Measurements from ENCODE around the gene TRAT1. TPM values are rescaled to one million over a fixed set of nuclear protein-coding genes. Genes with fewer than 3 reads are reported as not detected.

TRAT1 gene
- total and polyA plus RNA-seq, 2 donors (not counting 3 experiments of a cell fraction or from before 2014, with no cell fraction given): not detected

- H3K4me3 ChIP-seq (replicated peaks in 1 of 3; ENCODE audit: insufficient read depth in 1 of 3, low read depth in 1 of 3, low read length in 3 of 3): no peak overlapping the region
- H3K79me2 ChIP-seq (ENCODE audit: control insufficient read depth, insufficient read depth, low read length): no peaks in the 10 kb centered on the region
- H3K36me3 ChIP-seq (ENCODE audit: control insufficient read depth in 2 of 2, extremely low read depth in 1 of 2, insufficient read depth in 2 of 2, low read length in 2 of 2): no peaks in the 10 kb centered on the region
- no peaks in the 10 kb centered on the region for H4K20me1 ChIP-seq (replicated peaks; ENCODE audit: control insufficient read depth, extremely low read depth, insufficient read depth, low read length)
- no peak overlapping the region for H3K9ac ChIP-seq (replicated peaks; ENCODE audit: extremely low read depth, insufficient read depth, low read length)
- no peaks in the 10 kb centered on the region for H3K9me3 ChIP-seq (replicated peaks; ENCODE audit: control insufficient read depth, insufficient read depth, low read length)
- no peaks in the 10 kb centered on the region for H3K9me1 ChIP-seq (replicated peaks; ENCODE audit: control insufficient read depth, extremely low read depth, insufficient read depth, low read length)
- FAIRE-seq (no peak), DNase-seq (ENCODE audit: low read depth, low spot score) (no peak)
- no peak overlapping the region for H2AFZ ChIP-seq (ENCODE audit: low read depth, low read length)
- intact Hi-C loops (cut with micrococcal nuclease): no loop called here
- dilution Hi-C loops (cut with MboI; ENCODE audit: extremely low pct_ligation_motif_present, low sequenced_read_pairs): no loop called here
- TF ChIP-seq CTCF (IDR thresholded peaks at IDR 0.05; ENCODE audit: extremely low read depth in 1 of 2, insufficient read depth in 1 of 2, low read depth in 1 of 2, low read length in 2 of 2): no peak
- no peak for TF ChIP-seq POLR2A (IDR thresholded peaks at IDR 0.05; ENCODE audit: low read depth, low read length)
- no peak for TF ChIP-seq JUN (IDR thresholded peaks at IDR 0.05; ENCODE audit: borderline replicate concordance, insufficient read depth, insufficient read length, low read depth)
- no peaks in the 10 kb centered on the region for H3K4me1 ChIP-seq (ENCODE audit: control insufficient read depth, extremely low read depth, insufficient read depth, low read length)
- no peak overlapping the region for H3K27ac ChIP-seq (ENCODE audit: insufficient read depth, low read depth, low read length)
- no peaks in the 10 kb centered on the region for H3K27me3 ChIP-seq (ENCODE audit: control insufficient read depth in 2 of 2, insufficient read depth in 2 of 2, low read length in 2 of 2)
- ChIA-PET POLR2A (no interaction called here), CTCF (no interaction called here)
- BruUV-seq (replicated peaks): no TSS peak
- H3K4me2 ChIP-seq (ENCODE audit: insufficient read depth, low read length): no peak overlapping the region
These were observed 4.0 kb downstream of the TRAT1 start for GRCh38 chr3:108826309-108827187.

GRCh38 chr3:108830381-108830780 is 7.8 kb downstream of the TRAT1 start:
- Histone ChIP-seq H3K79me2 (ENCODE audit: control insufficient read depth, insufficient read depth, low read length) (no peaks in the 10 kb centered on the region), H3K36me3 (ENCODE audit: control insufficient read depth in 2 of 2, extremely low read depth in 1 of 2, insufficient read depth in 2 of 2, low read length in 2 of 2) (no peaks in the 10 kb centered on the region), H2AFZ (ENCODE audit: low read depth, low read length) (no peak overlapping the region), H3K9me3 (replicated peaks; ENCODE audit: control insufficient read depth, insufficient read depth, low read length) (no peaks in the 10 kb centered on the region), H3K4me2 (ENCODE audit: insufficient read depth, low read length) (no peak overlapping the region), H3K9me1 (replicated peaks; ENCODE audit: control insufficient read depth, extremely low read depth, insufficient read depth, low read length) (no peaks in the 10 kb centered on the region), H4K20me1 (replicated peaks; ENCODE audit: control insufficient read depth, extremely low read depth, insufficient read depth, low read length) (peaks cover 2% of the 10 kb centered on the region), H3K4me3 (replicated peaks in 1 of 3; ENCODE audit: insufficient read depth in 1 of 3, low read depth in 1 of 3, low read length in 3 of 3) (no peak overlapping the region), H3K9ac (replicated peaks; ENCODE audit: extremely low read depth, insufficient read depth, low read length) (no peak overlapping the region), H3K27ac (ENCODE audit: insufficient read depth, low read depth, low read length) (no peak overlapping the region), H3K27me3 (ENCODE audit: control insufficient read depth in 2 of 2, insufficient read depth in 2 of 2, low read length in 2 of 2) (no peaks in the 10 kb centered on the region), H3K4me1 (ENCODE audit: control insufficient read depth, extremely low read depth, insufficient read depth, low read length) (no peaks in the 10 kb centered on the region)
- CTCF ChIA-PET: no interaction called here
- DNase-seq (ENCODE audit: low read depth, low spot score) (no peak), FAIRE-seq (no peak)
- POLR2A ChIA-PET: no interaction called here
- TF ChIP-seq FOS (IDR thresholded peaks at IDR 0.05; ENCODE audit: borderline replicate concordance, insufficient read depth, low read length) (no peak), POLR2A (IDR thresholded peaks at IDR 0.05; ENCODE audit: low read depth, low read length) (no peak), GATA2 (IDR thresholded peaks at IDR 0.05; ENCODE audit: insufficient read depth, insufficient read length, low read depth, low read length) (no peak), MAX (IDR thresholded peaks at IDR 0.05; ENCODE audit: insufficient read depth, insufficient read length) (no peak), POLR2AphosphoS5 (IDR thresholded peaks at IDR 0.05; ENCODE audit: insufficient read depth, low read depth, low read length) (no peak), CTCF (IDR thresholded peaks at IDR 0.05; ENCODE audit: extremely low read depth in 1 of 2, insufficient read depth in 1 of 2, low read depth in 1 of 2, low read length in 2 of 2) (no peak), EZH2 (IDR thresholded peaks at IDR 0.05; ENCODE audit: borderline replicate concordance, low read depth, low read length, severe bottlenecking) (no peak), JUN (IDR thresholded peaks at IDR 0.05; ENCODE audit: borderline replicate concordance, insufficient read depth, insufficient read length, low read depth) (no peak), MYC (IDR thresholded peaks at IDR 0.05; ENCODE audit: low read depth, low read length) (no peak)
- intact Hi-C loops (cut with micrococcal nuclease) (no loop called here), dilution Hi-C loops (cut with MboI; ENCODE audit: extremely low pct_ligation_motif_present, low sequenced_read_pairs) (no loop called here)
- no TSS peak for BruUV-seq (replicated peaks)

Measured in endothelial cell of umbilical vein (primary cell).